GM12865 (cell line): Measurements from ENCODE around the gene MACROD1.
A peak's percentile ranks its signal among the peaks of the same experiment; 100 is the strongest.

Experiments used
- DNase-seq: peaks from one replicate; pipeline ENCODE4 v3.0.0; 2010; ENCODE audit warnings: low read depth
- H3K4me3 ChIP-seq: 2 replicates; pipeline ENCODE4 v1.5.1; 2011; ENCODE audit warnings: mild to moderate bottlenecking, low read depth, low read length, control low read depth
- CTCF ChIP-seq: IDR thresholded peaks from 2 replicates; pipeline ENCODE4 v1.5.1; 2011; ENCODE audit warnings: low read length, control low read depth, low read depth, inconsistent platforms; ENCODE audit not compliant: insufficient read depth; ENCODE audit errors: missing control alignments

Gene MACROD1

GRCh38 chr11:64060861-64061444 lies 105.0 kb downstream of the MACROD1 start:
- TF ChIP-seq CTCF, result no peak
- H3K4me3 ChIP-seq, result peak overlapping the region; percentile 34
- peak; percentile 47 for DNase-seq

- H3K4me3 ChIP-seq, result peak overlapping the region; percentile 22
- DNase-seq, result no peak
- TF ChIP-seq CTCF, result no peak
These were observed 105.6 kb downstream of the MACROD1 start for GRCh38 chr11:64060263-64060860.

GRCh38 chr11:64059339-64060140 lies 106.4 kb downstream of the MACROD1 start:
- no peak for DNase-seq
- no peak for TF ChIP-seq CTCF
- no peak overlapping the region for H3K4me3 ChIP-seq

GRCh38 chr11:64058494-64058893 lies 107.4 kb downstream of the MACROD1 start:
- no peak overlapping the region for H3K4me3 ChIP-seq
- TF ChIP-seq CTCF, result no peak
- no peak for DNase-seq

- TF ChIP-seq CTCF, result no peak
- no peak for DNase-seq
- H3K4me3 ChIP-seq, result no peak overlapping the region
These were observed 108.0 kb downstream of the MACROD1 start for GRCh38 chr11:64057890-64058289.

GRCh38 chr11:64056861-64057260 lies 109.1 kb downstream of the MACROD1 start:
- DNase-seq, result no peak
- no peak for TF ChIP-seq CTCF

More at GRCh38 chr11:64056861-64057260, 109.1 kb downstream of the MACROD1 start:
- H3K4me3 ChIP-seq, result no peak overlapping the region
